ENCODE data around the gene ZNF37A. TPM values are rescaled to one million over a fixed set of nuclear protein-coding genes. Genes with fewer than 3 reads are reported as not detected.

ZNF37A gene
- total RNA-seq = 32.8 TPM

DNA sequence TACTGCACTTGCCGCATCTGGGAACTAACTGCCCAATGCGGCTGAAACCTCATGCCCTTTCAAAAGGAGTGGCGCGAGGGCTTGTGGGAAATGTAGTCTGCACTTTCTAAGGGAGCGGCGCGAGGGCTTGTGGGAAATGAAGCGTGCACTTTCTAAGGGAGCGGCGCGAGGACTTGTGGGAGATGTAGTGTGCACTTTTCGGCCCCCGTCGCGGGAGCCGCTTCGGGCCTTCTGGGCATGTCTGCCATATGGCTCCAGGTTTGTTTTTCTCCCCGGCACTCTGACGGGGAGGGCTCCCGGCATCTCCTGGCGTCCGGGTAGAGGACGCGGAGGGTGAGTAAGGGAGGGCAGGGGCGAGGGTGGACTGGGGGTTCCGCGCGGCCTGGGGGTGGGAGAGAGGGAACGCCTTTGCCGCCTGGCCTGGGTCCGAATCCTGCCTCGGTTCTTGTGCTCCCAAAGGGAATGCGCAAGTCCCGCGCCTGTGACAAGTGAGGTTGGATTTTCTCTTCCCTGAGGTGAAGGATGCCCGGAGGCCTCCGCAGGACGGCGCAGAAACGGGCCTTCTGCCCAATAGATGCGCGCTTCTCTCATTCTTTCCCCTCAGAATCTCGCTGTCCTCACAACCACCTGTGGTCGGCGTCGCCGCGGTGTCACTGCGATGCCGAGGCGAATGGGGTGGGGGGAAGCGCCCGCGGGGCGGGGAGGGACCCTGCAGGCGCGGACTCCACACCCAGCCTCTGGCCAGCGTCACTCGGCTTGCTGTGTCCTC, at the start of gene ZNF37A:
Gene ZNF37A, plus strand, starts transcription at position 180 of the 769 bp plus-strand sequence. CDS start 2,281 bp downstream, outside the sequence.

Small RNA genes lying within 50 kb of the gene (small RNA-seq; reads per million reads assigned to genes)
- gene AL117339.2 (not detected), gene AL161931.1 (not detected), gene FXYD6P2 (not detected)

Other genes with a start within 250 kb of the ZNF37A start
- 56.1 TPM for gene ZNF248, start 236.7 kb upstream of the ZNF37A start, total RNA-seq
- 67.6 TPM for gene ZNF25, start 117.7 kb upstream of the ZNF37A start, total RNA-seq
- 57.2 TPM for gene ZNF33A, start 83.7 kb upstream of the ZNF37A start, total RNA-seq